CD4-positive, alpha-beta T cell treated with Interferon gamma for 1 hour (primary cell): ENCODE data around the gene RUNX2.
A peak's percentile ranks its signal among the peaks of the same experiment; 100 is the strongest.
"Not testable (repeated sequence)": the region's sequence is repeated elsewhere in the genome, so short reads cannot be mapped to it uniquely, and the experiment has no call there.

Experiments used
- DNase-seq: peaks from one replicate; pipeline ENCODE4 v3.0.0-alpha.2; 2020

Gene RUNX2

DNA sequence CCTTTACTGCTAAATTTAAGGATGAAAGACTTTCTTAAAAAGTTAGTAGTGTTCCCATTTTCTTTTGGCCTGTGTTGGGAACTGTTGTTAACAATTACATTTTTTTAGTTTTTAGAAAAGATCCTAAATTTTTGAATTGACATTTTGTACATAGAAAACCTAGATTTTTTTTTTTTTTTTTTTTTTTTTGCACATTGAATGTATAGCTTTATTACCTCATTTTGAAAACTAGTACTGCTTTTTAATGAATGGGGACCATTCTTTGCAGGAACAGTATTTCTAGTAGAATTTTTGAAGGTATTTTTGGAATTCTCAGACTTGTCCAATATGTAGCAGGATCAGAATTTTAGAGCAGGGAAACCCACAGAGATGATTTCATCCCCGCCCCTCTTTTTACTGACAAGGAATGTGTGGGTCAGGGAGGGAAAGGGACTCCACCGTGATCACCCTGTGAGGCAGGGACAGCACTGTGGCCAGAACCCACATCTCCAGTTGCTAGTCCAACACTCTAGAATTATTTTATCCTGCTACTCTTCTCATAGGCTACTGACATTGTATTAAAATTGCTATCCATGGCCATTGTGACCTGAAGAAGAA, 204.0 kb downstream of the RUNX2 start:
- no peak for DNase-seq

DNA sequence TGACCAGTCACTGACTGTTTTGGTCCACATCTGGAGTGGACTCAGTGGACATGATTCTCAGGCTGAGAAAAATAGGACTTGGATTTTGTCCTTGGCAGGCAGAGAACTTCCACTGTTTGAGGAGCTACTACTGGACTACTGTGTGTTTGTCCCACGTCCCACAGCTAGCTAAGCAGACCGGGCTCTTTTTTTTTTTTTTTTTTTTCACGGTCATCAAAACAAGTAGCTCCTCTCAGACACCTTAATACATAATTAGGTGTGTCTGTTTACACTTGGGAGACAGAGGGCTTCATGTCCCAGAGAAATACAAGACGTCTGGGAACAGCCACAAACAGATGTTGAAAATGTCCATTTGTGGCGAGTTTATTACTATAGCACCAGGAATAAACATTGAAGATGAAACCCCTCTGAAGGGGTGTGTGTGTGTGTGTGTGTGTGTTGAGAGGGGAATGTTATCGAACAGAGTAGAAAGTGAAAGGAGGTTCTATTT, 204.6 kb downstream of the RUNX2 start:
- DNase-seq, result no peak

DNA sequence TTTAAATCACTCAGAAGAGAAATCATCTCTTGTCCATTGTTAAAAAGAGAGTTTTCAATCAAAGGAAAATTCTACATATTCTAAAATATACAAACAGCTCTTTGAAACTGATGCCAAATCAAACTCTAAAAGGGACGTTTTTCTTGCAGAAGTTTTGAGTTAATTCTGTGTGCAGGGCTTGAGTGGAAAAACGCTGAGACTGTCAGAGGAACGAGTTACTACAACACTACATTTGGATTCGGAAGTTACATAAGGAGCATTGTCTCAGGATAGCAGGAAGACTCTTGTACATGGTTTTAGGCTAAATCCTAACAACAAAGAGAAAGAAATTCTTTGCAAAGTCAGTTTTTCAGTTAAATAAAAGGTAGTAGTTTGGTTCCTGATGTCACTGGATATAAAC, 205.3 kb downstream of the RUNX2 start:
- DNase-seq, result no peak

DNA sequence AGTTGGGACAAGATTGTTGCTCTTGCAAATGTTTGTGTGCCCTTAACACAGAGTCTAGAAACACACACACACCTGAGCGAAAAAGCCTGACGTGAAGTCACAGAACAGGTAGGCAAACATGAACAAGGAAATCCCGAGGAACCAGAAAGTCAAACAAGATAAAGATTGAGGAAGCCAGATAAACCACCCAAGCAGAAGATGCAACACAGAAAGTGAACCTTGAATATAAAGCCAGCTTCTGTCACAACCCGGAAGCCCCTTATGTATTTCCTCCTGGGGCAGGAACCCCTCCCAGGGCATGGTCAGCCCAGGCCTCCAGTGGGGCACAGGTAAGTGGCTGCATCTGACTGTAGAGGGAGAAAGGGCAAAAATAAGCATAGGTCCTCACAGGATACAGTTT, 207.8 kb downstream of the RUNX2 start:
- DNase-seq, result no peak

DNA sequence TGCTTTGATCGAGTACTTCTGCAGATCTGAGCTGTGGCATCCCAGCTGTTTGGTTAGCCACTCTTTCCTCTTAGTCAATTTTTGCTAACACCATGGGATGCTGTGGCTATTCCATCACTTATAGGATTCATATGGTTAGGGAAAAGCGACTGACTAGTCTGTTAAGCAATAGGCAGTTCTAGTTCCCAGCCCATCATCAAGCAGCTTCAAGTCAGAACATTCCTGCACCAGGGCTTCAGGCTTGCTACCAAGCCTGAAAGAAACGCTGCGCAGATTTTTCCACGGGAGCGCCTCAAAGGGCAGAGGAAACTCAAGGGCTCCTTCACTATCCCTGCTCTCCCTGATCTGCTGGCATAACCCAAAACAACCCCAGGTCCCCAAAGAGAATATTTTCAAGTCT, 209.4 kb downstream of the RUNX2 start:
- no peak for DNase-seq

DNA sequence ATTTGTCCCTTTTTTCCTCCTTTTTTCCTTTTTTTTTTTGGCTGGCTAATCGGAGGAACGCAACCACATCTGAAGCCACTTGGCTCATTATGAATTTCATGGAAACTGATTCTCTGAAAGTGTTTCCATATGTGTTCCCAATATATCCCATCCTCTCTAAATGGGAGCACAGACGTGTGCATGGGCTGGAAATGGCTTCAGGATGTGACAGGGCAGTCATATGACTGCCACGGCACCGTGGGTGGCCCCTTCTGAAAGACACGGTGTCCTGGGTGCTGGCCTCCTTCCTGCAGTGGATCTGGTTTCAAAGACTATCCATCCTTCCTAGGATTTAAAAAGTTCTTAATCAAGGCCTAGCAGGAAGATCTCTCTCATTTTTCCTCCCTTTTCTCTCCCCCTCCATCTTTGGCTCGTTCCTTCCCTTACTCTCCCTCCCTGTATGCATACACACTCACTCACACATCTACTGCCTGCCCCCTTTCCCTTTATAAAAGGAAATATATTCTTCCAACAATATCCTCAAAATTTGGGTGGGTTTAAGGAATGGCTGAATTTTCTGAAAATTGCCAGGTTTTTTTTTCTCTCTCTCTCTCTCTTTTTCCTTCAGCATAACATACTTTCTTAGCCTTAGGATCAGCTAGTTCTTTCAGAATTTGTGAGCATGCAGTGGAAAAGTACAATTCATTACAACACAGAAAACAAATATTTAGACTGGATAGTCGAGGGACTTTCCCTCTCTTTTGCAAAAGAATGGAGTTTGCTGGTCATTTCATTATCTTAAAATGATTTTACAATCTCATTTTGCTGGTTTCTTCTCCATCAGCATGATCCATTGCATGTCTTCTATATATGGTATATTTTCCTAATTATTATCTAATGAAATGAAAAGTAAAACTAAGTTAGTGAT, 210.8 kb downstream of the RUNX2 start:
- no peak for DNase-seq

DNA sequence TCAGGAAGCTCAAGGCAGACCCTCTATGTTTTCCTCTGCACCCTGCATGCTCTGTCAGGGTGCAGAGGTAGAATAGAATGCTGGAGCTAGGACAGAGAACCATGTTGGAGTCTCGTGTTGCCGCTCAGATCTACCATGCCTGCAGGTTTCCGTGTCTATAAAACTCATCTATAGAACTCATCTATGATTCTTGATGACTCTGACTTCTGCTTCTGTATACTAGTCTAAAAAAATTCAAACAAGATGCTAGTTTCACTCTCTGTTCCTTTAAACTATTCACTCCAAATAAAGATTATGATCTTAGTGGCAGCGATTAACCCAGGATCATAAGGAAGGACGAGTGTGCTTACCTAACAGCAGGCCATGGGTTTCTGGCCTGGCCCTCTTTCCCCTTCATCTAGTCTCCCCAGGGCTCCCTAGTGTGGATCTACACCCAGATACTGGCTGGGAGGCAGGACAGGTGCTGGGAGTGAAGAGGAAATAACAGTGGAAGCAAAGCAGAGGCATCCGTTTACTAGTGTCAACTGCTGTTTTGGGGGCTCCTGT, 212.3 kb downstream of the RUNX2 start:
- no peak for DNase-seq

DNA sequence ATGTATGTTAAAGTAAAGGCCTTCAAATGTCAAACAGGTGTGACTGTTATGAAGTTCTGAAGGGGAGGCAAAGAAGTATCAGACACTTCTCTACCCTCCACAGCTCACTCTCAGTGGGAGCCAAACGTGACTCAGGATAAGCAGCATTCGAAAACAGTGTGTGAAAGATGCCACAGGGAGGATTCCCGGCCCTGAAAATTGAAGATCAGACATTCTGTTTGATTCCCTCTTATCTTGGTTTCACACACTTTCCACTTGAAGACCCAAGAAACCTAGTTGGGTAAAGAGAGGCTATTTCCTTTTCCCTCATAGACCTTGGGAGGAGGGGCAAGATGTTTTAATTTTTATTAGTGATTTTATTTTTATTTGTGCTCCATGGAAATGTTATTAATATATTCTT, 213.8 kb downstream of the RUNX2 start:
- DNase-seq, result no peak

DNA sequence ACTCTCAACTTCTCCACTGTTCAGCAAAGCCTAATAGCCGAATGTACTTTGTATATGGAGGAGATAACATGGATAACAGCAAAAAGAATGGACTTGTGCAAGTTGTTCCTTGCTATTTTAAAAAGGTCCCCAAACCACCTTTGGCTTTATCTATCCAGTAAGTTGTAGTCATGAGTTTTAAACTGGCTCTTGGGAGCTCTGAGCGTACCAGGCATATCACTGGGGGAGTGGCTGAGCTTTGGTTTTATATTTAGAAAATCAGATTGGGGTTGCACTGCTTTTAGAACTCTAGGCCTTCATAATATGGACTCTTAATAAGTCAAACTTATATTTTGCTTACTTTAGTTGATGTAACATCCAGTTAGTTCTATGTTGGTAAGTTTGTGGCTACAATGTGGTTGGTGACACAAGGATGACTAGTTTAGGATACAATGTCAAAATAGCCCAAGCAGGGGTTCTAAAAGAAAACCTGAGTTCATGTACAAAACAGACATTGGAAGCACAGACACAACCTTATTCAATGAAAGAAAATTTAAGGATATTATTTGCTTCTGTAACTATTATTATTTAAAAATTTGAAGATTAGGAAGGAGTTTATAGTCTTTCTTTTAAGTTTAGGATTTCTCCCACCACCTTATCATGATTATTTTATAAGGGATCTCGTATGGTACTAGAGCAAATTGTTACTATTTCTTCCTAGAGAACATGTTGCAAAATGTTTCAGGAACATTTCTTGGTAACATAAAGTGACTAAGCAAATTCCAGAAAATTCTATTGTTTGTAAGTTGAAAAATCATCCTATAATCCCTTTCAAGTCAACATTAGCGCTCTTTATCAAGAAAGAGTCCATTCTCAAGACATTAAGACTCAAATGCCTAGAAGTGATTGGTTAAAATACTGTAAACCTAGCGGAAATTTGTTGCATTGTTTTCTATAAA, 215.4 kb downstream of the RUNX2 start:
- DNase-seq, result no peak

DNA sequence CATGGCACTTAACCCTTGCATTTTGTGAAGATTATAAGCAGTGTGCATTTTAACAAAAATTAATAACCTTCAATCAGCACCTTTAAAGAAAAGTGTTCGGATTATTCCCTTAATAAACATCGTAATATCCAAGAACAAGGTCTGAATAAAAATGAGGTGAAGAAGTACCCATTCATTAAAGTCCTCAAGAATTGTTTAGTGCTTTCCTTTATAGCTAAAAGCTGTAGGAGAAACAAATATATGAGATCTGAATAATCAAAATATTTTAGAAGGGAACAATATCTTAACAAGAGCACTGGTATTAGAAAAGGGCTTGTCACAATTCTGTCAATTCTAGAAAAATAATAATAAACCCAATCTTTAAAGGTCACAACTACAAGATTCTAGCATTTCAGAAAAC, 217.3 kb downstream of the RUNX2 start:
- no peak for DNase-seq

DNA sequence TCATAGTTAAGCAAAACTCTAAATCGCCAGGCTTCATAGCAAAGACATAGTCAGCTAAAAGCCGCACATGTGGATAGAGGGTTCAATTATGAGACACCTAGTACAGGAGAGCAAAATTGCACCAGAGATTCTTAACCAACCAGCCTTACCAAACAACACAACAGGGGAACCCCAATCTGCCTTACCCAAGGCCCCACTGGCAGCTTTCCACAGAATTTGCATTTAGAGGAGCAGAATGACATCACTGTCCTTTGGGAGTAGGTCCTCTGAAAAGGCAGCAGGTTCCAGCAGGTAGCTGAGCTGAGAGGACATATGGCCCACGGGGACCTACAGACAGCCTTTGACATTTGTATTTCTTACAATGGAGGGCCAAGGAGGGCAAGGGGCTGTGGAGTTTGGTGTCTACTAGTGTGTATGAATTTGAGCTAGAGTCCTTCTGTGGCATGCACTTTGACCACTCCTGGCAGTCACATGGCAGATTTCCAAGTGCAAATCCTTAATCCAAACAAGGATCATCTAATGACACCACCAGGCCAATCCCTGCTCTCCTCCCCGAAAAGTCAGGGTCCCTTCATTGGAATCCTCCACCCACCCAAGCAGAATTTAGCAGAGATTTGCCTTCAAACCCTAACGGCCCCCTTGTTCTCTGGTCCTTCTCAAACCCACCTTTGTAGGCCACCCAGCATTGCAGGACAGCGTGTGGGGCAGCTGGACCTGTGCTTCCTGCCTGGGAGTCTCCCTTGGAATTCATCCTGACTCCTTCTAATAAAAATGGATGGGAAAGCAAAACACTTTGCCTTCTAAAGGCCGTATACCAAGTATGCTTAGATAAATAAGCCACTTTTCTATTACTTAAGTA, 220.8 kb downstream of the RUNX2 start:
- DNase-seq, result peak; percentile 15

DNA sequence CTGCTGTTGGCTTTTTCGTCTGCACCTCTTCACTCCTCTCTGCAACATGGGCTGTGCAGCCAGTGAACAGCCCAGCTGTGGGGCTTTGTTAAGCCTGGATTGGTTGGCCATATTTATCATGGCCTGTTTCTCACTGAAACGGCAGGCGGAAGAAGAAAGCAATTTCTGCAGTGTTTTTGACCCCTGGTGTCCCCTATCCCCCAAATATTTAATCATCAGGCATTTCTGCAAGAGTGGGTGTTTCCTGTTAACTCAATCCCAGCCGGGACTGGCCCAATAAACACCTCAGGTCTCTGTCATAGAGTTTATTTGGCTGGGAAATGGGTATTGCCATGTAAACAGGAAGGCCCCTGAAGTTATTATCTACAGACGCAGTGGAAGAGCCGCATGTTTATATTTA, 224.4 kb downstream of the RUNX2 start:
- DNase-seq, result no peak

DNA sequence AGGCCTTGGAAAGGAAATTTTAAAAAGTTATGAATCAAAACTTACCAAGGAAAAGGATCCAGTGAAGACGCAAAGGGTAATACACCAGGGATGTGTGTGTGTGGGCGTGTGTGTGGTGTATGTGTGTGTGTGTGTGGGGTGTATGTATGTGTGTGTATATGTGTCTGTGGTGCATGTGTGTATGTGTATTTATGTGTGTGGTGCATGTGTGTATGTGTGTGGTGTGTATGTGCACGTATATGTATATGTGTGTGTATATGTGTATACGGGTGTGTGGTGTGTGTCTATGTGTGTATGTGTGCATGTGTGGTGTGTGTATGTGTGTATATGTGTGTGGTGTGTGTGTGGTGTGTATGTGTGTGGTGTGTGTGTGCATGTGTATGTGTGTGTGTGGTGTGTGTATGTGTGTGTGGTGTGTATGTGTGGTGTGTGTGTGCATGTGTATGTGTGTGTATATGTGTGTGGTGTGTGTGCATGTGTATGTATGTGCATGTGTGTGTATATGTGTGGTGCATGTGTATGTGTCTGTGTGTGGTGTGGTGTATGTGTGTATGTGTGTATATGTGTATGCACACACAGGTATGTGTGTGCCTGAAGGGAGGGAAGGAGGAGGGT, 225.7 kb downstream of the RUNX2 start:
- DNase-seq, result no peak

DNA sequence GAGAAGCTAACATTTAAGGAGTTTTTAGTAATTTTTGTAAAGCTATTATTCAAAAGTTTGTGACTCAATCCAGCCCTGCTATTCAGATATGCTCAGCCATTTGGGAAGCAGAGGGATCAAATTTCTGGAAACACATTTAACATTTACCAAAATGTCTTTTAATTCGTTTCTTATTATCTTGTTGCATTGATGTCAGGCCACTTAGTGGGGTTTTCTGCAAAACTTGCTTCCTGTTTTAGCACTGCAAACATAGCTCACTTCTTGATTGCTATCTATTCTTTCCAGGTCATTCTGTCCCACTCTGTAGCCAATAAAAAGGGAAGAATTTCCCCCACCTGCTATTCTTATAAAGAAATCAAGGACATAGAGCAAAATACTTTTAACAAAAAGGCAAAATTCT, 226.5 kb downstream of the RUNX2 start:
- no peak for DNase-seq

DNA sequence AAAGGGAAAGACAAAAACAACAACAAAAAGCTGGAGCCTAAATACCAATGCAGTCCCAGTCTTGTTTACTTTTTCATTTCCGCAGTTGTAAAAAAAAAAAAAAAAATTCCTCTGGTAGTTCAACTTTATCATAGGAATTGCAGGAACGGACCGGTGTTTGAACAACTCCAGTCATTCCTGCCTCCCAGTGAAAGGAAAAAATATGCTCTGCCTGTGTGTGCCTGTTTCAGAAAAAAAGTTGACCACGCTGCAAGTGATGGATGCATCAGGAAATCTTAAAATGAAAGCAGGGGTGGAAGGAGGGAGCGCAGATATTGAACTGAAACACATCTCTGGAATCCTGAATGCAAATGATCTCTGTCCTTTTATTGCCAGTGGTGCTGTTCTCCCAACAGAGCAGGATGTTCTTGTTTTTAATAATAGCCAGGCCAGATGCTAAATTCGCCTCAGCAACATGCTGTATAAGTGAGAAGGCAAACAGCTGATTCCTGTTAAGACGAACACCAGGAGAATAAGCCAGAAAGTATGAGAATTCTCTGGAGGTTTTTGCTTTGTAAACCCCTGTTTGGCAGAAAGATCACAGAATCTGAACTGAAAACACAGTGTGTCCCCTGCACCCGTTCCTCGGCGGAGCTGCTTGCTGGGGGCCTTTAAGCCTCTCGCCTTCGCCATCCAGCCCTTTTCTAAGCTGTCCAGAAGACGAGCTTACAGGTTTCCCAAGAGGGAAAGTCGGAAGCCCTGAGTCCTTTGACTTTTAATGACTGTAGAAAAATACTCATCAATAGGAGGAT, 228.0 kb downstream of the RUNX2 start:
- no peak for DNase-seq

DNA sequence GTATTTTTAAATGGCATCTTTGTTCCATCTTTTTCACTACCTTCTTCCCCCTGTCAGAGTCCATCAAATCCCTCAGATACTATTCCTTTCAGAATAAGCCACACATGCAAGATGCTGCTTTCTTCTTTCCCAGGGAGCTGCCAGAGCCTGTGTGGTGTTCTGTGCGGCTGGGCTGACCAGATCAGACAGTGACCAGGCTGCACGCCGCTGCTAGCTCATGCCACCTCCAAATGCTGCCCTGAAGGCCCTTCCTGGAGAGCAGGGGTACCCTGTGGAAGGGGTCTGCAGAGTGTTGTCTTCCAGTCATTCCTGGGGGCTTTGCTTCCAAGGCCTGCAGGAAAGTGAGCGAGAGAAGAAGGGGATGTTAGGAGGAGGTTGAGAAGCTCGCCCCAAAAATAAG, 228.7 kb downstream of the RUNX2 start:
- no peak for DNase-seq

DNA sequence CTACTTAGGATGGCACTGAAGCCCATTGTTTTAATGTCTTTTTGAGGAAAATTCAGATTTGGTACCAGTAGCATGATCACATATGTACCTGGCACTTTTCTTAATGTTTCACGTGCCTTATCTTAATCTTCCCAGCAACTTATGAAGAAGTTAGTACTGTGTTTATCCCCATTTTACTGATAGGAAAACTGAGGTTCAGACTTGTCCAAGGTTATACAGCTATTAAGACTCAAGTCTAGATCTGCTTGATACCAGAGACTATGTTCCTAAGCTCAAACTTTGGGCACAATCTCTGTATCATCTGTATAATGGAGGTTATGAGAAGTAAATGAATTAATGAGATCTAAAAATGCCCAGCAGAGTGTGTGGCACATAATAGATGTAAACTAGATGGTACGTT, 229.3 kb downstream of the RUNX2 start:
- no peak for DNase-seq

DNA sequence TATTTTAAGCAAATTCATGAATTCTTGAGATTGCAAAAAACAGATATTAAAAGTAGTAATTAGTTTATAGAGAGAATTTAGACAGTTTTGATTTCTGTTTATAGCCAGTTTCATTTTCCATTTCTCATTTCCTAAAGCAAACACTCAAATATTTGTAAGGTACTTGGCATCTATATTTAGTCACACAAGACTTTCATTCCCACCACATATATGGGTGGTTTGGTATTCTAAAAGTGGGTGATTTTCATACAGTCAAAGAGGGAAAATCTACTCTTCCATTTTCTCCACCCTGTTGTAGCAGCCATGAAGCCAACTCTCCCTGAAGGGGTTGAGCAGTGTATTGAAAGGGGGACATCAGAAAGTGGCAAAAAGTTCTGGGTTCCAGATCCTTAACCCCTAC, 230.7 kb downstream of the RUNX2 start:
- DNase-seq, result no peak

DNA sequence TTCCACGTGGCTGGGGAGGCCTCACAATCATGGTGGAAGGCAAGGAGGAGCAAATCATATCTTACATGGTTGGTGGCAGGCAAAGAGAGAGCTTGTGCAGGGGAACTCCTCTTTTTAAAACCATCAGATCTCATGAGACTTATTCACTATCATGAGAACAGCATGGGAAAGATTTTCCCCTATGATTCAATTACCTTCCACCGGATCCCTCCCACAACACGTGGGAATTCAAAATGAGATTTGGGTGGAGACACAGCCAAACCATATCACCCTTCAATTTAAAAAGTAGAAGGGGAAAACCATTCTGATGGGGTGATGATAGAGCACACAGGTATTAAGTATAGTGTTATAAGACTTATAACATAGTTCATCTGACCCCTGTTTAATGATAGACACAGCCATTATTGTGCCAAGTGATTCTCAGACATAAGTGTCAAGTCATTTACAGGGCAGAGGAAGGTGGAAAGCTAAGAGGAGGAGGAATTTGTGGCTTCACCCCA, 232.2 kb downstream of the RUNX2 start:
- DNase-seq, result not testable (repeated sequence)

DNA sequence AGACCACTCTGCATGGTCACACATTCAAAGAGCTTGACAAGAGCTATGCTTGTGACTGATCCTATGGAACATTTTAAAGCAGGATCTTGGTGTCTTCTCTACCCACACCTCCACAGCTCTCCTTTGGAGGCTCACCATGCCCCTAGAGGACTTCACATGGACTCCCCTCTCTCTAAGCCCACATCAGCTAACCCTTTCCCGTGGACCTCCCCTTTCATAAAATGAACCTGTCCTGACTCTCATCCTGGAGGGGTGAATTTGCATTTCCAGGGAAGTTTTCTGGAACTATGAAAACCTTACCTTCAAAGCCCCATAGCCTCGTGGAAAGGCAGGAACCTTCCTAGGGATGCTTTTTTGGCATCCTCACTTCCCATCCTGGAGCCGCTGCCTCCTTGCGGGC, 234.0 kb downstream of the RUNX2 start:
- no peak for DNase-seq

DNA sequence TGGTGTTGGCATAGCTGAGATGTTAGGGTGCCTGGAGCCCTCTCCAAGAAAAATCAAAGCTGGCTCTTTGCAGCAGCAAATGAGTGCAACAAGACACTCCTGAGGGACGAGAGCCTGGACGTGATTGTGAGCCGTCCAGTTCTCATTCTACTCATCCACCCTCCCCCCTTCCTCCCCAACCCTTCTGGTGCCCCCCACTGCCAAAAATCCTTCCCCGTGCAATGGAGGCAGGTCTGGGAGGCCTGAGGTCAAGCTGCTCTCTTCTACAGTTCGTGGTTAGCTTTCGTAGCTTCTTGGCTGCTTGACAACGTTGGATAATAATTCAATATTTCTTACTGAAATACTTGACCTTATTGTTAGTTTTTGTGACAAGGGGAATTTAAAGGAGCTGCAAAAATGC, 234.9 kb downstream of the RUNX2 start:
- no peak for DNase-seq
